WTC11 (cell line): ENCODE results near the gene BCL7A.

ENCODE experiments used
- CTCF ChIP-seq: fragments of 200-600 bp; IDR thresholded peaks from 2 replicates; pipeline ENCODE4 v1.8.0; 2022; ENCODE audit warnings: antibody characterized with exemption
- ETV6 ChIP-seq: sonication (generic); formaldehyde crosslinking; IDR thresholded peaks from 2 replicates; pipeline ENCODE4 v1.8.1; 2022; ENCODE audit warnings: mild to moderate bottlenecking, missing genetic modification reagents
- GABPB1 ChIP-seq: sonication (generic); formaldehyde crosslinking; IDR thresholded peaks from 2 replicates; pipeline ENCODE4 v1.8.1; 2023; ENCODE audit warnings: mild to moderate bottlenecking, missing genetic modification reagents
- GRHL2 ChIP-seq: fragments of 250-450 bp; sonication (Bioruptor Pico); IDR thresholded peaks from 2 replicates; pipeline ENCODE4 v1.8.0; 2022; ENCODE audit warnings: mild to moderate bottlenecking, moderate library complexity; ENCODE audit not compliant: insufficient replicate concordance, severe bottlenecking
- RELA ChIP-seq: sonication (generic); formaldehyde crosslinking; IDR thresholded peaks from 2 replicates; pipeline ENCODE4 v1.8.1; 2022; ENCODE audit warnings: missing genetic modification reagents, mild to moderate bottlenecking, borderline replicate concordance
- TEAD1 ChIP-seq: sonication (generic); formaldehyde crosslinking; IDR thresholded peaks from 2 replicates; pipeline ENCODE4 v1.8.0; 2022; ENCODE audit warnings: mild to moderate bottlenecking, missing genetic modification reagents
- TP53 ChIP-seq: sonication (generic); formaldehyde crosslinking; IDR thresholded peaks from 2 replicates; pipeline ENCODE4 v1.8.1; 2023; ENCODE audit warnings: mild to moderate bottlenecking, missing genetic modification reagents
- ZNF425 ChIP-seq: fragments of 250-450 bp; sonication (Bioruptor Pico); conservative IDR thresholded peaks from 2 replicates; pipeline ENCODE4 v1.9.0; 2021; ENCODE audit warnings: mild to moderate bottlenecking
- ZNF512 ChIP-seq: sonication (generic); formaldehyde crosslinking; IDR thresholded peaks from 2 replicates; pipeline ENCODE4 v1.8.1; 2022; ENCODE audit warnings: missing genetic modification reagents, borderline replicate concordance
- TF ChIP-seq, protein P1 (sequence below): sonication (generic); formaldehyde crosslinking; IDR thresholded peaks from 2 replicates; pipeline ENCODE4 v1.8.1; 2023; ENCODE audit warnings: mild to moderate bottlenecking, missing genetic modification reagents, moderate library complexity
- TF ChIP-seq, protein P2 (sequence below): sonication (generic); formaldehyde crosslinking; IDR thresholded peaks from 2 replicates; pipeline ENCODE4 v1.8.0; 2022; ENCODE audit warnings: mild to moderate bottlenecking, missing genetic modification reagents
- TF ChIP-seq, protein P3 (sequence below): sonication (generic); formaldehyde crosslinking; conservative IDR thresholded peaks from 2 replicates; pipeline ENCODE4 v1.8.1; 2022; ENCODE audit warnings: mild to moderate bottlenecking, missing genetic modification reagents

- TF ChIP-seq, protein P1, sequence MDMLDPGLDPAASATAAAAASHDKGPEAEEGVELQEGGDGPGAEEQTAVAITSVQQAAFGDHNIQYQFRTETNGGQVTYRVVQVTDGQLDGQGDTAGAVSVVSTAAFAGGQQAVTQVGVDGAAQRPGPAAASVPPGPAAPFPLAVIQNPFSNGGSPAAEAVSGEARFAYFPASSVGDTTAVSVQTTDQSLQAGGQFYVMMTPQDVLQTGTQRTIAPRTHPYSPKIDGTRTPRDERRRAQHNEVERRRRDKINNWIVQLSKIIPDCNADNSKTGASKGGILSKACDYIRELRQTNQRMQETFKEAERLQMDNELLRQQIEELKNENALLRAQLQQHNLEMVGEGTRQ (CRISPR knock-in tag): no peak
- TF ChIP-seq CTCF: no peak
- TF ChIP-seq, protein P2, sequence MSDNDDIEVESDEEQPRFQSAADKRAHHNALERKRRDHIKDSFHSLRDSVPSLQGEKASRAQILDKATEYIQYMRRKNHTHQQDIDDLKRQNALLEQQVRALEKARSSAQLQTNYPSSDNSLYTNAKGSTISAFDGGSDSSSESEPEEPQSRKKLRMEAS (CRISPR knock-in tag): no peak
- TF ChIP-seq GRHL2 (CRISPR knock-in tag): no peak
- TF ChIP-seq GABPB1 (CRISPR knock-in tag): no peak
- TF ChIP-seq ZNF425 (CRISPR knock-in tag): no peak
- TF ChIP-seq ETV6 (CRISPR knock-in tag): no peak
- TF ChIP-seq, protein P3, sequence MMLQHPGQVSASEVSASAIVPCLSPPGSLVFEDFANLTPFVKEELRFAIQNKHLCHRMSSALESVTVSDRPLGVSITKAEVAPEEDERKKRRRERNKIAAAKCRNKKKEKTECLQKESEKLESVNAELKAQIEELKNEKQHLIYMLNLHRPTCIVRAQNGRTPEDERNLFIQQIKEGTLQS (CRISPR knock-in tag): no peak
- no peak for TF ChIP-seq RELA (CRISPR knock-in tag)
- TF ChIP-seq TP53: no peak
- no peak for TF ChIP-seq ZNF512
- TF ChIP-seq TEAD1 (CRISPR knock-in tag): no peak
Observed at GRCh38 chr12:122097927-122098756, 76.5 kb downstream of the BCL7A start.
